Measurements from ENCODE around the gene UXS1.

Gene UXS1

DNA sequence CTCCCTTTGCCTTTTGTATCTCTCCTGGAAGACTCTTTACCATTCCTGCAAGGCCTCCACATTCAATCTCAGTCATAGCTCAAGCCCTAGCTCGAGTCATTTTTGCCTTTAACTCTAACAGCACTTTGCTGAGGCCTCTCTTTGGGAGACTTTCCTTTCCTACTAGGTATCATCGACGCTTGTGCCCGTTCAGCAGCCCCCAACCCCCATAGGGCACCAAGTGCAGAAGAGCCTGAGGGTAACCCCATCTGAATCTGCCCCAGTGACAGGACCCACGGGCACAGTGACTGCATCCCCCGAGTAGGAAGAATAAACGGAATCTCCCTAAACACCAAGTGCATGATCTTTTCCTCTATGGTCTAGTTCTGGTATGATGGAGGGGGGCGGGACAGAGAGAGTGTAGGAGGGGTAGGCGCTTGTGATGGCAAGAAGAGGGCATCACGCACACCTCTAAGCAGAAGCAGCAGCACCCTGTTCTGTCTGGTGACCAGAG lies 66.3 kb downstream of the UXS1 start:
- DNase-seq, result no peak

DNA sequence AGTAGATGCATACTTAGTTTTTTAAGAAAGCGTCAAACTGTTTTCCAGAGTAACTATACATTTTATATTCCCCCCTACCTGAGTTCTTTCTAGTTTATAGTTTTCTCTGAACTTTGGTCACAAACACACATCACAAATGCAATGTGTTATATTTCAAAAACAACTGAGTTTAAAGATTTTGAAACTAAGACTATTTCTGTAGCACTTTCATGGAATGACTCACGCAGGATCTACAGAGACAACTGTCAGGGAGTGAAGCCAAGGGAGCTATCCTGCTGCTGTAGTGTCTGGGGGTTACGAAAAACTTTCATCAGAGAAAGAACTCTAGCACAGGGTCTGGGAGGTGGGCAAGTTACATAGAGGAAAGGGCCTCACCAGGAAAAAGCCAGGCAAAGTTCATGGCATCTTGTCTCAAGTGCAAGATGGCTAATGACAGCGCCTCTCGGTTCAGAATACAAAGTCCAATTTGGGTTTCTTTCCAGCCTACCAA lies 66.8 kb downstream of the UXS1 start:
- no peak for DNase-seq

DNA sequence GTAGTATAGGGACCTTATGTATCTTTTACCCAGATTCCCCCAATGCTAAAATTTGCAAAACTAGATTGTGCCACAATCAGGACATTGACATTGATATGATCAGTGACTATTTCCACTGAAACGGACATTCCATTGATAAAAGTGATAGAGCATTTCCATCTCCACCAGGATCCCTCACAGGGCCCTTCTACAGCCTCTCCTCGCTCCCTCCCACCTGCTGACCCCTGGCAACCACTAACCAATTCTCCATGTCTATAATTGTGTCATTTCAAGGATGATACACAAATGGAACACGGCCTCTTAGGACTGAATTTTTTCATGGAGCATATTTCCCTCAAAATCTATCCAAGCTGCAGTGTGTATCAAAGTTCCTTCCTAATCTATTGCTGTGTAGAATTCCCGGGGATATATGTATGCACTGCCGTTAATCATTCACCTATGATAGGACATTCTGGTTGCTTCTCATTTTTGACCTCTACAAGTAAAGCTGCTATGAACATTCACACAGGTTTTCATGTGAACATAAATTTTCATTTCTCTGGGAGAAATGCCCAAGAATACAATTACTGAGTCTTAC lies 67.3 kb downstream of the UXS1 start:
- DNase-seq, result no peak

DNA sequence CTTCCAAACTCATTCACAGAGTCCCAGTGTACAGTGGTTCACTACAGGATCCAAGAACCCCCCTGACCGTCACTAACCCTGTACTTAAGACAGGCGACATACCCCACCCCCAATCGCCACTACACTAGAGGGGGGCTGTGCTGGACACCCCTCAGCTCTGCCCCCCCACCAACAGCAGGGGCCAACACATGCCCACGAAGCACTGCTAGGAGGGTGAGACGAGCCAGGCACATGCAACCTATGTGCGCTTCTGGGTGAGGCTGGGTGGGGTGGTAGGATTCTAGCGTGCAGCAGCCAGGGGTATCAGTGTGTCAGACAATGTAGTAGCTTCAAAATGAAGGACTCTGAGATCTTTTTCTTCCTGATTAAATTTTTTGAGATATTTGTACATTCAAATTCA lies 67.8 kb downstream of the UXS1 start:
- DNase-seq, result no peak

DNA sequence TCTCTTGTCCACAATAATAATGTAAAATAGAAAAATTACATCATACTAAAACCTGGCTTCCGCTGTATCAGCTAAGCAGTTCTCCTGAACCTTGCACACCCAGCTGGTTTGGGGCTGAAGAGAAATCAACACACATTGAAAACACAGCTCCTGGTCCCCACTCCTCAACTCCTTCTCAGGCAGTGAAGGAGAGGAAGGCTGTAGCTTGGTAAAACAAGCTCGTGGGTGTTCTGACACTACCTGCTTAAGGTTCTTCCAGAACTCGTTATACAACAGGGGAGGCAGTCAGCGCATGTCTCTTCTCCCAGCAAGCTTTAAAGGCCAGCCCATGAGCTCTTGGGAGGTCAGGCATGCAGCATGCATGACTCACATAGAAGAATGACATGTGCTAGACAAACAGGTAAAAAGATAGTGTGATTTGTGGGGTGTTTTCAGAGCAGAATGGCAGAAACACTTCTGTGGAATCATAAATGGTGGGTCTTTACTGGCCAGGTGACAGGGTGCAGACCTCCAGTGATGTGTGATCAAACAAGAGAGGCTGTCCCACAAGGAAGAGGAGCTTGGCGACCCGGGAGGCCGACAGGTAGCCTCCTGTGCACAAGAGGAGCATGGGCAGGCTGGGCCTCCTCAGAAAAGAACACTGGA lies 69.1 kb downstream of the UXS1 start:
- DNase-seq, result no peak

DNA sequence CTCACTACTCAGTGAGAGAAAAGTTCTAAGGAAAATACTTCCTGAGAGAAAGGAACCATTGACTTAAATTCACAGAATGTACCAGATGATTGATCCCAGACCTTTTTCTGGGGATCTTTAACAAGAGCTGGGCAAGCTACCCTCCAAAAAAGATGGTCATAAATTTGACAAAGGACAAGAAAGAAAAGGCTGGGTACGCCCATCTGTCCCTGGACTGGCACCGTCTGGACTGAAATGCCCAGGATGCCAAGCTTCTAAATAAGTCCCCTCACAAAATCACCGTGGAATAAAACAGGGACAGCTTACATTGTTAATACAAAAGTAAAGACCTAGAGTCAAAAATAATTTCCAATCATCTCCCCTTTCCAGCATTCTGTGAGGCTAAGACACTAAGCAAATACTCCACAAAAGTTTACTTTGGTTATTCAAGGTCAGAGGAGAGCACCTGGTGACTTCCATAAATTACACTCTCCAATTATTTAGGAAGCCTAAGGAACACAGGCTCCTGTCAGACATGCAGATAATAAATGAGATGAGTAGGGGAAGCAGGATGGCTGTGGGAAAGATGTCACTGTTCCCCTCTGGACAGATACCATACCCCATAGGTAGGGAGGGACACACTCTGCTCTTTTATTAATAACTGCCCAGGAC lies 69.9 kb downstream of the UXS1 start:
- DNase-seq, result no peak

DNA sequence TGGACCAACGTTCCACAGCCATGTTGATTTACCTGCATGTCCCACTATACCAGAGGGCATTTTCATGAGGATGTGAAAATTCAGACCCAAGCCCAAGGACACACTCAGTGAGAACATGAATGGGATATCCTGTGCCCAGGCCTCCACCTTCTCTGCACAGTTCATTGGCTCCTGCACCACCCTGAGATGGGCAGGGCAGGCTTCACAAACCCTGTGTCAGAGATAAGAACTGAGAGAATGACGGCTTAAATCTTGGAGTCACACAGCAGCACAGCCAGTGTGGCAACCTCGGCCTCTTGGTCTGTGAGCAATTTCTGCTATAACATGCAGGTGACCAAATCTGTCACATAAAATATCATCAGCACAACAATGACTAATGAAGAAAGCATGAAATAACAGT lies 71.9 kb downstream of the UXS1 start:
- no peak for DNase-seq

DNA sequence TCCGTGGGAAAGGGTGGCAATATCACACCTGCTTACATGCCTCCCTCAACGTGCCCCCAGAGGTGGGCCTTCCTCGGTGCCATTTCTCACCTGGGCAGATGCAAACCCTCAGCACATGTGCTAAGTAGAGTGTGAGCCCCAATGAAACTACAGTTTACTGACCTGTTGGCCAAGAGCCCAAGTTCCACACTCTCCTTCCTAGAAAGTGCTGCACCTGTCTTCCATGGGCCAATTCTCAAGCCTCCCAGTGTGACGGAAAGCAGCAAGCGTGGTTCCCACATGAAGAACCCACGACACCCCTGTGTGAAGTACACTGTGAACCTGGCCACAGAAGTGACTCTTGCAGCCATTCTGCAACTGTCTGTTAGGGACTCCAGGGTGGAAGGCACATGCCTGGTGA lies 73.7 kb downstream of the UXS1 start:
- DNase-seq, result no peak

DNA sequence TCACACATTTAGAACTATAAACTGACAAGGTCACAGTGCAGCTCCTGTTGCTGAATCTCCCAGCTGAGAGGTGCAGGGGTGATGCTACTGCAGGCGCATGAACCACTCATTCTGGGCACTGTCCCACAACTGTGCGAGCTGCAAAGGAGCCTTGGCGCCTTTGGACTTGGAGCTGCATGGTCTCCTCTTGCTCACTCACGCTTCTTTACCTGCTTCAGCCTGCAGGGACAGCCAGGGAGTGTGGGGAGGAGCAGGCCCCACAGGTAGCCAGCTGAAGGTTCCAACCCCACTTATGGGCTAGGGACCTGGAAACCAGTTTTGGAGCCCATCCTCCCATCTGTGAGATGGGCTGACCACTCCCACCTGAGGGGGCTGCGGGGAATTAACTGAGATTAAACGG lies 75.0 kb downstream of the UXS1 start:
- no peak for DNase-seq

DNA sequence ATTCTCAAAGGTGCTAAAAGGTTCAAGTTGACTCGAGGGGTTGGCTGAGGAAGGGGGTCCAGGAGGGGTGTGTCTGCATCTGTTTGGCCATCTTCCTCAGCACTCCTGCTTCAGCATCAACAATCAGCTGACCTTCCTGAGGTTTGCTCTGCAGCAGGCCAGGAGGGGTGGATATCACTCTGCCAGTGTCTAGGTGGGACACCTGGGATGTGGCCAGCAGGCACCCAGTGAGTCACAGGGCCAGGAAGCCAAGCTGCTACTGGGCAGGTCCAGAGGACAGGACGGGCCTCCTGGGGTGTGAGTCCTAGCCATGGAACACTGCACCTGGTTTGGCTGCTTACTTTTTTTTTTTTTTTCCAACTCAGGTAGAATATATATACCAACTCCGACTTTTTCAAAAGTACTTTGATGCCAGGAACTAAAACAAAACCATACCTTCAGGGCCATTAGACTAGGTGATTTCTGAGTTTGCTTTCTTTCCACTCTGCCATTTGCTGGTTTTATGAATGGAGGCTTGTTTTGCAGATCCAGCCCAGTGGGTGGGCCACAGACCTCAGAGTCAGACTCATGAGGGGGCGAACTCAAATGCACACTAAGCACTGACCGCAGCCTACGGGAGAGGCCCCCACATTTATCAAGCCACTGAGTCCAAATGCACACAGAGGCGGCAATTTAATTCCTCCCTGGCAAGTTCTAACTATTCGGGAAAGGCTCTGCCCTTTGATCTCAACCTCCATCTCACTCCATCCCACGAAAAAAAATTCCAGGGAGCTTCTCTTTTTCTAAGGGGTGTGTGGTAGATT lies 76.0 kb downstream of the UXS1 start:
- DNase-seq, result no peak

DNA sequence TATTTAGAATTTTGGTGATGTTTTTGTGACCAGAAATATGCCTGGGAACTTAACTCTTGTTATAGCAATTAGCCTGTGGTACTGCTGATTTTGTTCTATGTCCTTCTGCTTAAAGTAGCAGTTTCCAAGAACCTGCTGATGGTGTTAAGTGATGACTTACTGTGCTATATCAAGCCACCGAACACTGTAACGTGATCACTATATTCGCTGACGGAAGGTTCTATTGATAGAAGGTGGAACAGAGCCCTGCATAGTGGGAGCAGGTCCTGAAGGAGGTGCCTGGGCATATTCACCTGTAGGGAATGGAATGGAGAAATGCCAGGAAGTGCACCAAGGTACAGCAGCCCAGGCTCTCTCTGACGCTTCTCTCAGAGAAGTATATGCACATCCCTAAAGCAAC lies 76.8 kb downstream of the UXS1 start:
- DNase-seq, result no peak

DNA sequence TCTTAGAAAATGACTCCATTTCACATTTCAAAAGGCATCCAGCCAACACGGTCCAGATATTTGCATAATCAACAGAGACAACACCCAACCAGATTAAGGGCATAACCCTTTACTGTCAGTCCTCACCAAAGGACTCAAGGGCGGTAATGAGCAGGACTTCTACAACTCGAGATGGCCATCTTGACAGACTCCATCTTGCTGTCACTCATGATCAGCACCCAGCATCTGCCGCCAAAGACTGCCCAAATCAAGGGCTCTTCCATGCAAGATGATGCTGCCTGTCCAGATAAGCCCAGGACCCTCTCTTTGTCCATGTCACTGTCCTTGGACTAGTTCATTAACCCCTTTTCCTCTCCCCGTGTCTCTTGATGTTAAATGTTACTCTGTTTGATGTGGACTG lies 77.9 kb downstream of the UXS1 start:
- no peak for DNase-seq

DNA sequence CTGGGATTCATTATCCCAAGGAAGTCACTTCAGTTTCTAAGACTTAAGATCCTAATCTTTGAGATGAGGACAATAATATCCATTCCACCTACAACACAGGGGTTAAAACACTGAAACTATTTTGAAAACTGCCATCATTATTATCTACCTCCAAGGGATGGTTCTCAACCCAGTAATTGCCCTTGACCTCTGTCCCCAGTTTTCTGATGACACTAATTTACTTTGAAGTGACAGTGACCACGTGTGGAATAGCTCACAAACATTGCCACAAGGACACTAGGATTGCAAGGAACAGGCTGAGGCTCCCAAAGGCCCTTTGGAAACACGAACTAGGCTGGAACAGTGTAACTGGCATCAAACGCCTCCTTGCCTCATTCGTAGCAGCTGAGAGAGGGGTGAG lies 78.4 kb downstream of the UXS1 start:
- DNase-seq, result no peak

DNA sequence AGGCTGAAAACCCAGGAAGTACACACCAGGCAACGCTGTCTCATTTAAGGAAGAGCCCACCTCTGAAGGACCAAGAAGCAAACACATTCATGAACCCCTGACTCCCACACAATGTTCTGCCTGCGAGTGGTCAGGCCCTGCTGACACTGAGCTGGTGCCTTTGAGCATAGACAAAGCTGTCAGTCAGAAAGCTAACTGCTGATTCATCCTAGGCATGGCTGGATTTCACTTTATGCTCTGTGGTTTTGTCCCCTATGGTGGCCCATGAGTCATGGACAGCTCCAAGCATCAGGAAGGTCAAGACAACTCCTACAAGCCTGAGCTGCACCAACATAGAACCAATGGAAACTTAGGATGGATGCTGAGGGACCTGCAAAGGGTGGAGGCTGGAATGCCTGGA lies 78.9 kb downstream of the UXS1 start:
- peak in 1 of 2 experiments; percentile 62 for DNase-seq

DNA sequence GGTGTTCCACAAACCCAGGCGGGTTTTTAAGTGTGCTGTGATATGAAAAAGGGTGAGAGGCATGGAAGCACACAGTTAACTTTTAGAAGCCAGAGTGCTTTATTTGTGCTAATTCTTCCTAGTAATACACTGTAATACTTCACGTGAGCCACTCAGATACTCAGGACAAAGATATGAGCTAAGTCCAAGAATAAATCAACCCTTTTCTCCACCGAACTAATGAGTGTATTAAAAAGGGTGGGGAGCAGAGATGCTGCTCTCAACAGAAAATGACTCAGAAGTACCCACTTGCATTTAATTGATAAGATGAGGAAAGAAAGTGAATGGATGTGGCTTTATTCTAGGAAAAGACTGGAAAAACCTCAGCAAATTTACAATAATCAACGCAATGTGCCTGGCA lies 79.9 kb downstream of the UXS1 start:
- no peak for DNase-seq

DNA sequence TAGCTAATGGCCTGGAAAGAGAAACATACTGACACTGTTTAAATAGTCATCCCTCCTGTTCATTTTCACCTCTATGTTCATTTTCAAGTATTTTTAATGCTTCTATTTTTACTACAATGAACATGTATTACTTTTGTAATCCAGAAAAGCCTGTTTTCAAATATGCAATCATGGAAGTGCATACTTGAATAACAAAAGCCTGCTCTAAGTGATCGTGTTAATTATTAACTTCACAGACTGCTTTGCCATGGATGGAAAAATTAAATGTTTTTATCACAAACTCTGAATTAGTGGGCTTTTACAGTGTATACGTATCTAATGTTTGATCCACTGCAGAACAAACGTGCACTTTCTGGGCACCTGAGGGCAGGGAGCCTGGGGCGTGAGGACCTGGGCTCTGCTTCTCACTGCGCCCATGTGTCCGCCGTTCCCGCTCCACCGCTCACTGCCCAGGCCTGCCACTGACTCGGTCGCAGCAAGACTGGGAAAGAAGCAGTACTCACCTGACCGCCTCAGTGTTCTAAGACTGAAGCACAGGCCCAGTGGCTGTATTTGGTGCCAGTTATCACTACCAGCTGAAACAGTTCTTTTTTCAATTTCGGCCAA lies 80.6 kb downstream of the UXS1 start:
- DNase-seq, result no peak

DNA sequence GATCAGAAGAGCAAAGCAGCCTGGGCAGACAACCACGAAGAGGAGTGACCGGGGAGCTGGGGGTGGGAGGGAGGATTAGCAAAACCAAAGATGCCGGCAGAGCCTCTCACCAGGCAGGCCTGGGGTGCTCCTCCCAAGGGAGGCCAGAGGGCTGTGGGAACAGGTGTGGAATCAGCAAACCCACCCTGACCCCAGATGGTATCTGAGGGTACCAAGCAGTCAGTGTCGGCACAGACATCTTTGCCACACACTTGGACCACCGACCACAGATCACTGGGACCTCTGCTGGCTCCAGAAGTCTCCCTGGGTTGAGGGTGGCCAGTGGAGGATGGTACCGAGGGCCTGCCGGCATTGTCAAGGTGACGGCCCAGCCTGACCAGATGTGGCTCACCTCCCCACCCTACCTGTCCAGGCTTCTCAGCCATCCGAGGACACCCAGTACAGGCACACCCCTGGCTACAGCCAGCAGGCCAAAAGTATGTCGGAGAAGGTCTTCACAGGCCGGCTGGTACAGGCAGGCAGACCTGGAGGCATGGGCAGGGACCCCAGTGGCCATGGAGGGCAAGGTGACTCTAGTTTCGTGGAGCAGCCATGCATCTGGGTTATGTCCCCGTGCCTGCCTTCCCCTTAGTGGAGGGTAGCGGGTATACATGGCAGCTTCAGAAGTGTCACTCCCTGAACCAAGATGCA lies 82.1 kb downstream of the UXS1 start:
- no peak for DNase-seq

DNA sequence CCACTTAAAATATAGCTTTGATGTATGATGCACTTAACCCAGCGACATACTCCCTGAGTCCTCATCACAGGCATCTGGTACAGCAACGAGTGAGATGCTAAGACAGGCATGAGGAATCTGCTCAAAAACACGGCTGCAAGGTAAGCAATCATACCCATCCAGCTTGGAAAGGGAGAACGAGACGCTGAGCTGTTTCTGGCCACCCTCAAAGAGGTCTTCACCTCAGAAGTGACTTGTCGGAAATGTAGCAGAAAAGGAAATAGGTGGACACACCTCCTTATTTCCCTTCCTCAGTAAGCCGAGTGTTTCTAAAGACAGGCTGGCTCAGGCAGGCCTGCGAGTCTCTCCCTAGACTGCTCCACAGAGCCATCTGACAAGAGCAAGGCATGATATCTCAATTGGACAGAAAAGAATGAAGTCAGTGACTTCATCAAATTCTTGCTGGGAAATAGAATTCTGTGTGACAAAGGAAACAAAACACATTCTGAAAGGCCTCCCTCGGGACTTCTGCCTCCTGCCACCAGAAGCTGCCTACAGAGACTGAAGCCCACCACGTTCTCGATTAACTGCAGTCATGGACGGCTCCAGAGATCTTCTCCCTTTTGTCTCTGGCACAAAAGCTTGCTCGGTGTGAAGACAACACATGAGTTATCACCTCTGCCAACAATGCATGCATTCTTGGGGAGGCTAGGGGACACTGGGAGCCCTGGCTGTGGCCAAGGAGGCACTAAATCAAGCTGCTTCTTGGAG lies 84.3 kb downstream of the UXS1 start:
- DNase-seq, result no peak

DNA sequence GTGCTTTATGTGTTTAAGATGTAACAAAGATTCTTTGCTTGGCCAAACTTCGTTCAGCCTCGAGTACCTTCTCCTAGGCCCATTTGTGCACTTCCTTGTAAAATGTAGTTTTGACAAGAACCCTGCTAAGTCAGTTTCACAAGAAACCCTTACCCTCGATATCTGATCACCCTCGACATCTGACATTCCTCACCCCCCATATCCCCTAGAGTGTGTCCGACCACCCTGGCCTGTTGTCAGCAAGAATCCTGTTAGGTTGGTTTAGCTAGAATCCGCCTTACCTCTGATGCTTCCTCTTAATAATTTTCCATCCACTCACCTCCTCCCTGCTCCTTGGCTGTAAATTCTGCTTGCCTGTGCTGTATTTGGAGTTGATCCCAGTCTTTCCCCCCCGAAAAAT lies 85.3 kb downstream of the UXS1 start:
- no peak for DNase-seq

DNA sequence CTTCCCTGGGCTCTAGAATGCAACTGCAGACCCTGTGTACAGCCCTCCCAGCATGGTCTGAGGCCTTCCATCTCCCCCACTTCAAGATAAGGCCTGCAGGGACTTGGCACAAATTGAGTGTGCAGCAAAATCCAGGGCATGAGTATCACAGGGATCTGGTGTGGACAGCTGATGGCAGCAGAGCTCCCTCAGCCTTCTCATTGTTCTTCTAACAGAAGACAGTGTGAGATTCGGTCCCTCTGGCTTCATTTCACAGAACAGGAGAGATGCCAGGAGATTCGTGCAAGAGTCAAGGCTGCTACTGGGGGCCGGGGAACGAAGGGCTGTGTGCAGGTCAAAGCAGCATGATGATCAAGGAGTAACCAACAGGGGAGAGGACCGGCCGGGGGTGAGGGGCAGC lies 85.8 kb downstream of the UXS1 start:
- DNase-seq, result peak in 1 of 2 experiments; percentile 6

DNA sequence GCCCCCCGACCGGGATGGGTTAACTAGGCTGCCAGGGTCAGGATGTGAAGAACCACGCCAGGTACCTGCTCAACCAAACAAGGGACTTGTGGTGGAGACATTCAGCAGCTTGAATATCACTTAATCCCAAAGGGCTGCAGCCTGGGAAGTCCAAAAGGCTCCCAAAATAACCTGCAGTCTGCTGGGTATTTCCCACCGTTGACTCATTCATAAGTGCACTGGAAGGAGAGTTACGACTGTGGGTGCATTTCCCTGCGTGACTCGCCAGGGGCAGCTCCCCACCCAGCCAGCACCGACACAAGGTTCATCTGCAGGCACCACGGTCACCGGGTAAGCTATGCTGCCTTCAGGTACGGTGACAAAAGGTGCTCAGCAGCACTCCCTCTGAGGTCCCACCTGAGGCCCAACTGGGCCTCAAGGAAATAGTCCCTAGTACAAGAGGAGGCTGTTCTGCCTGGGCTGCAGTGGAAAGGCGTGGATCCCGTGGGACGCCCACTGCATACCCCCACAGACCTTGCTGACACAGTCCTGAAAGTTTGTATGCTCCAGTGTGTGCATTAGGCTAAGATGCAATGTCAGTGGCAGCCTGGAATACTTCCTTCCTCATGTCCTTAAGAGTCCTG lies 86.5 kb downstream of the UXS1 start:
- no peak for DNase-seq

Measured in SW 1271 (cell line).